GM18511 (cell line): ENCODE results near the gene EXOC6B.

ENCODE experiments used
- ATAC-seq: cut with Tn5 transposase; IDR thresholded peaks from one replicate; pipeline ENCODE4 v1.9.1; 2021; ENCODE audit warnings: mild to moderate bottlenecking, moderate library complexity; ENCODE audit not compliant: unreplicated experiment

EXOC6B gene

DNA sequence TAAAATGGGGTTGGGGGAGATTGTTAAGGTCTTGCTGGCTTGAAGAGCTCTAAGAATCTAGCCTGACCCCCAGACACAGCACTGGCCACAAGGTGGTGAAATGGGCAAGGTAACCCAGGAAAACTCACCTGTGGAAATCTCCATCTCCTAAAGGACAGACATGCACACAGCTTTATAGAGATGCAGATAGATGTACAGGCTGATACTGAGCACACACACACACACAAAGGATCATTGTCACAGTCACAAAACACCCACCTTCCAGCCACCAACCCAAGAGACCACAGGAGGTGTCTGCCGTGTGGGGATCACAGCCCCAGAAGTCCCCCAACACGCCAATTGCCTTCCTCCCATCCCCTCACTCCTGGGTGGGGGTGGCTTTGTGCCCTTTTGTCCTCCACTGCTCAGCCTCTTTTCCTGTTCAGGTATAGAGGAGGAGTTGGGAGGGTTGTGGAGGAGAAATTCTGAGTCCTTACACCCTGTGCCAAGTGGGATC, 674.9 kb downstream of the EXOC6B start:
- no peak for ATAC-seq

GRCh38 chr2:72150157-72150860, 675.5 kb downstream of the EXOC6B start:
- peak; percentile 85 for ATAC-seq

DNA sequence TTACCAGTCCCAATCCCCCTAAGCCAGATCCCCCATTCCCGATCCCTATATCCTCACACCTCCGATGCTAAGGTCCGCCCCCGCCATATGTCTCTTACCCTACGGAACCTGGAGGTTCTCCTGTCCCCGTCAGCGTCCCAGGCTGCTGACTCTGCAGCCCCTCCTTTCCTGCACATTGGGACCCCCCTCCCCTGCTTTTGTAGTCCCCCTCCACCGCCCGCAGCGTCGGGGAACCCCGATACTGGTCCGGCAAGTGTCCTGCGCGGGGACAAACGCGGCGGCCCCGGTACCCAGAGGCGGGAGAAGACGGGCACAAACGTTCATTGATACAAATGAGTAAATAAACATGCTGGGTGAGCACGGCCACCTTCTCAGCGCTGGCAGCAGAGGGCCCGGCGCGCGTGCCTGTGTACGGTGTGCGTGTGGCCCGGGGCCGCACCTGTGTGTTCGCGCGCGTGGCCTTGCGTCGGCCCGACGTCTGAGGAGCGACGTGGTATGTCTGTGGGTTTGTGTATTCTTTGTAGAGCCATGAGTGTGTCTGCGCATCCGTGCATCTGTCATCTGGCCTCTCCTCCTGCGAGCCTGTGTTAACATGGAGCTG, 676.2 kb downstream of the EXOC6B start:
- ATAC-seq, result no peak

- ATAC-seq, result no peak
Observed at GRCh38 chr2:72148837-72149555, 676.8 kb downstream of the EXOC6B start.

- ATAC-seq, result no peak
Observed at GRCh38 chr2:72148003-72148836, 677.6 kb downstream of the EXOC6B start.

GRCh38 chr2:72147303-72147971, 678.4 kb downstream of the EXOC6B start, which contains the start of gene CYP26B1:
Gene CYP26B1 (minus strand): TSS chr2:72147862. CDS start chr2:72147834, 28 bp downstream.
- no peak for ATAC-seq

DNA sequence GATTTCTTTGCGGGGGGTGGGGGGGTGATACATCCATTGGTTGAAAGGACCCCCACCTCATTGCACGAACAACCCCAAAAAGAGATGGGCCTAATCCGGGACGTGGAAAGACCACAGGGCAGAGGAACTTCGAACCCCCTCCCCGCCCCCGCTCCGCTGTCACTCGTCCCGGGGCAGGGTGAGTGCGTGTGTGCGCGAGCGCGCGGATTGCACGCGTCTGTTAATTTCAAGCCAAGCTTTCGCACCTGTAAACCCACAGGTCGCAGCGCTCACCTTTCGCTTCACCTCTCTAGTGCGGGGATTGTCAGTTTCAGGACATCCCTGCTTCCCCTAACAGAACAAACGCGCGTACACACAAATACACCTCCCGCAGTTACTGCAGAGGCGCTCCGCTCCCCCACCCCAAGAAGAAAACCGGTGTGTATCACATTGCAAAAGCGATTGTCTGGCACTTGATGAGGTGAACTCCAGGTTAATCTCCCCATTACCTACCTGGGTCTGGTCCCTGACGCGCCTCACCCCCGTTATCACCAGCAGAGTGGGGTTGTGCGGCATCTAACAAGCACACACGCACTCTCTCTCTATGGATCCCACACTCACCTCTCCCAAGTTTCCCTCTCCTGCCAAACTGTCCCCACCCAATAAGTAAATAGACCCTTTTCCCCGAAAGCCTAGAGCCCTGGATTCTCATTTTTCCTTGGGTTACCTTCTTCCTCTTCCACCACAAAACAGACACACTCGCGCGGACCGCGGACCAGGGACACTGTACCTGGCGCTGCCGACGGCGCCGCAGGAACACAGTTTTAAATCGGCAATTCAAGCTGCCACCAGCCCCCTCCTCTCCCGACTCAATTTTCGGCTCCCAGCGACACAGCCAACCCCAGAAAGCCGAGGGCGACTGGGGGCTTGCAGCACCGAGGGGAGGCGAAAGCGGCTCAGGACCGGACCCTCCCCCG, 679.2 kb downstream of the EXOC6B start:
- no peak for ATAC-seq

DNA sequence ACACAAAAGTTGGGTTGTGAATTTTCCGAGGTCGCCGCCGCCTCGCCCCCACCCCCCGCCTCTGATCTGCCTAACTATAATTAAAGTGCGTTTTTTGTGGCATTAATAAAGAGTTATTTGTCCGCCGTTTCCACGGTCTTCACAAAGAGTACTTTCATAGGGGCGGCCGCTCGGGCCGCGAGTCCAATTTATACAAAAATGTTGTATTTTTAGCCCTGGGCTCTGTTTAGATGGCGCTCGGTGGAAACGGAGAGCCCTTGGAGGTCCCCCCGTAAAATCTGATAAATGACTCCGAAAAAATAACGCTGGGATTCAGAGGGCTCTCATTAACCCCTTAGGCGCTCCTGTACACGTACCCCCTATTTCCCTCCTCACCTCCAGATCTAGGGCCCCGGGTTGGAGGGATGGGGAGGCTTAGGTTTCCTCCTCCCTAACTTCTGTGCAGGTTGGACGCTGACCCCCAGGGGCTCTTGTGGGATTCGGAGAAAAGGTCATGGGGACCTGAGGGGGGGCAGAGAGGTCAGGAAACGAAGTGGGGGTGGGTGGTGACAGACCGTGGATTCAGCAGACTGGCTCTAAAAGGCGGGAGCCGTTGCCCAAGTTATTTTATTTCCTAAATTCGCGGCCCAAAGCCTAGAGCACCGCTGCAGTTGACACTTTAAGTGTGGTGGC, 680.0 kb downstream of the EXOC6B start:
- no peak for ATAC-seq

DNA sequence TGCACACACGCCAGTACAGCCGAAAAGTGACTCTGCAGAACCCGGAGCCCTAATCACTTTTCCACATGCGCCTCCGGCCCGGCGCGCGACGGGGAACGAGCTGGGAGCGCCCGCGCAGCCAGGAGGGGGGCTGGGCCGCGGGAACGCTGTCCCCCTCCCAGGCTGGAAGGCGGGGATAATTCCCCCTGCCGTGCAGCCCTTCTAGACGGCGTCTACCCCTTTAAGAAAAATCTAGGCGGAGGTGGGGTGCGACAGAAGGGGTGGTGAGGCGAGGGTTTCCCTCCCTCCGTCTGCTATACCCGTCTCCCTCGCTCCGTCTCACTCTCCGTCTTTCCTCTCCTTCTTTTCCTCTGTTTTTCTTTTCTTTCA, 680.6 kb downstream of the EXOC6B start:
- no peak for ATAC-seq

DNA sequence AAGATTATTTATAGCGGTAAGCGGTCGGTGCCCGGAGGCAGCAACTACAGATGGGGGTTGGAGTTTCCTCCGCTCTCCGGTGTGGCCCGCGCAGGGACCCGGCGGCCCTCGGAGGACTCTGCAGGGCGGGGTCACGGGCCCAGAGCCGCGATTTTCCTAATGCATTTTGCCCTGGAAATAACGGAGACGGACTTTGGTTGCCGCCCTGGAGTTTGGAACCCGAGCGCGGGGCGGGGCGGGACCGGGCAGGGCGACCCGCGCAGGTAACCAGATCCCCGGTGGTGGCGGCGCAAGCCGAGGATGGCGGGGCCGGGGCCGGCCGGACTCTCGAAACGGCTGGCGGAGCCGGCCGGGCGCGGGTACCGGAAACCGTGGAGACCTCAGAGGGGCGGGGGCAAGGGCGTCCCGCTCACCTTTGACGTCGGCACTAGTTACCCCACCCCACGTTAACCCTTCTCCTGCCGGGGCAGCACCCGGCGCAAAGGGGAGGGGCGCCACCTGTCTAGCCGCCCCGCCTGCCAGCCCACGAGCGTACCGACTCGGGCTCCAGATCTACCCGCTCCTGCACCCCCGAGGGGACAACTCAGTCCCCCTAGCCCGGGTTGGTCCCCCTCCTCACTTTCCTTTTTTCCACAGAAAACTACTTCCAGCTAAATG, 681.1 kb downstream of the EXOC6B start:
- ATAC-seq, result no peak

DNA sequence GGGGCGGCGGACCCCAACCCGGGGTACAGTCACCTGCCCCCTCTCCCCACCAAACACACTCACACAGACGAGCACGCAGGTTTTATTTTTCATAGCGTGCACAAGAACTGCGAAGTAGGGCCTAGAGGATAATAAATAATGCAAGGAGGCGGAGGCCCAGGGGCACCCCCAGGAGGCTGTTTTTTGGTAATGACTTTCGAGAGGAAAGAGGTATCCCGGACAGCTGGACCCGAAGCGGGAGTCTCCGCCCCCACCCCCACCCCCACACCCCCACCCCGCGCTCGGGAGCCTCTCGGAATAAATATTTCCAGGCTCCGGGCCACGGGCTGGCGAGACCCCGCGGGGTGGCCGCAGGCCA, 681.6 kb downstream of the EXOC6B start:
- no peak for ATAC-seq

- no peak for ATAC-seq
Observed at GRCh38 chr2:72143441-72144273, 682.2 kb downstream of the EXOC6B start.

- no peak for ATAC-seq
Observed at GRCh38 chr2:72142570-72143440, 683.0 kb downstream of the EXOC6B start.

DNA sequence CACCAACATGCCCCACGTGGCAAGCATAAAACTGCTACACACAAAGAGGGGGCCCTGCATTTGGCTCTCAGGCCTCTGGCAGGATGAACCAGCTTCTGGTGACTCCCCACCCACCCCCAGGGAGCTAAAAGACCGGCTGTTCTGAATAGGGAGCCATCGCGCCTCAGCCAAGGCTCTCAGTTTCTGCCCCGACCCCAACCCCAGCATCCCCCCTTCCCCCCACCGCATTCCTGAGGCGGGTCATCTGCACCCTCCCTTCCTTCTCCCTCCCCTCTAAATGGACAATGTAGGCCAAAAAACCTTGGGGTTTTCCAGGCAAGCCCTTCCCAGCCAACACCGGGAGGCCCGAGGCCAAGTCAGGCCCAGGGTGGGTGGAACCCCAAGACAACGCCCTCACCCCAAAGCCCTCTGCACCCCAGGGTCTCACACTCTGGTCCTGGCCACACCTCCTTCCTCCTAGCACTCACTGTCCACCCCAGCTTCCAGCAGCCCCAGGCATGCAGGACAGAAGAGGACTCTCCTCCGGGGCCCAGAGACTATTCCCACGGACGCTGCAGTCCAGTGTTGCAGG, 683.9 kb downstream of the EXOC6B start:
- no peak for ATAC-seq

GRCh38 chr2:72141032-72141645, 684.7 kb downstream of the EXOC6B start:
- ATAC-seq, result no peak

DNA sequence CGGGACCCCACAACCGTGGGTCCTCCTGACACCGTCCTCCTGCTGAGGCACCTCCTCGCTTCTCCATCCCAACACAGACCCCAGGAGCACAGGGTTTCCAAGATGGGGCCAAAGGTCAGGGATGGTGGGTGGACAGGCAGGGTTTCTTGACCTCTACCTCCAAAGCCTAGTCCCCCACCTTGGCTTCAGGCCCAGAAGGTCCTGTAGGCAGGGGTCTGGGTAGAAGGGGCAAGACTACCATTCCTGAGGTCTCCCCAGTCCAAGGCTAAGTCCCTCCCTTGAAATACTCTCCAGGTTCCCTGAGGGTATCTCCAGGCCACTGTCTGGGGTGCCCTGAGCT, 685.2 kb downstream of the EXOC6B start:
- ATAC-seq, result no peak
